Nephron progenitor cell (in vitro differentiated cells): ENCODE measurements around the gene PARN.
A peak's percentile ranks its signal among the peaks of the same experiment; 100 is the strongest.

Source experiments
- DNase-seq: peaks from one replicate; pipeline ENCODE4 v3.0.0; 2021
- H3K27ac Mint-ChIP-seq: 2 replicates; pipeline ENCODE4 v1.8.0; 2021; ENCODE audit warnings: mild to moderate bottlenecking, moderate library complexity, mixed read lengths
- H3K27me3 Mint-ChIP-seq: 2 replicates; pipeline ENCODE4 v1.8.0; 2021; ENCODE audit warnings: mild to moderate bottlenecking, low read depth, mixed read lengths; ENCODE audit not compliant: poor library complexity
- H3K36me3 Mint-ChIP-seq: 2 replicates; pipeline ENCODE4 v1.8.0; 2021; ENCODE audit warnings: low read depth, mixed read lengths
- H3K4me1 Mint-ChIP-seq: 2 replicates; pipeline ENCODE4 v1.8.0; 2021; ENCODE audit warnings: mixed read lengths
- H3K4me3 Mint-ChIP-seq: 2 replicates; pipeline ENCODE4 v1.8.0; 2021; ENCODE audit warnings: mild to moderate bottlenecking, moderate library complexity, mixed read lengths
- H3K9me3 Mint-ChIP-seq: 2 replicates; pipeline ENCODE4 v1.8.0; 2021; ENCODE audit warnings: mild to moderate bottlenecking, moderate library complexity, mixed read lengths
- TF ChIP-seq, protein P1 (sequence below): fragments of 200-600 bp; sonication (generic); IDR thresholded peaks from 2 replicates; pipeline ENCODE4 v1.5.0; 2021; ENCODE audit warnings: antibody characterized with exemption

The PARN gene

DNA sequence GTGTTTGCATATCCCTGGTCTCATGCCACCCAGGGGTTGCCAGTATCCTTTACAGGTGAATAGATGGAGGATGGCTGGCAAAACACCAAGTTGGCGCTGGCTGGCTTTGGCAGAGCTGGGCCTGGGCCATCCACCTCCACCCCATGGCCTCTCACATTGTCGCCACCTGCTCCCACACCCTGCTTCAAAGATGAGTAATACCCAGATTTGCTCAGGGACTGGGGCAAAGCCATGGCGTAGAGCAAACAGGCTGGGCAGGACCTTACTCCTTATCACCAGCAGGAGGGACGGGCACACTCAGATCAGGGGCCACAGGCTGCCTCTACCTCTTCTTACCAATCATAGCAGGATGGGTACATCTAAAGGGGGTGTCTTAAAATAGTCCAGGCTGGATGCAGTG is 39.7 kb upstream of the PARN start:
- DNase-seq, result no peak
- TF ChIP-seq, protein P1, sequence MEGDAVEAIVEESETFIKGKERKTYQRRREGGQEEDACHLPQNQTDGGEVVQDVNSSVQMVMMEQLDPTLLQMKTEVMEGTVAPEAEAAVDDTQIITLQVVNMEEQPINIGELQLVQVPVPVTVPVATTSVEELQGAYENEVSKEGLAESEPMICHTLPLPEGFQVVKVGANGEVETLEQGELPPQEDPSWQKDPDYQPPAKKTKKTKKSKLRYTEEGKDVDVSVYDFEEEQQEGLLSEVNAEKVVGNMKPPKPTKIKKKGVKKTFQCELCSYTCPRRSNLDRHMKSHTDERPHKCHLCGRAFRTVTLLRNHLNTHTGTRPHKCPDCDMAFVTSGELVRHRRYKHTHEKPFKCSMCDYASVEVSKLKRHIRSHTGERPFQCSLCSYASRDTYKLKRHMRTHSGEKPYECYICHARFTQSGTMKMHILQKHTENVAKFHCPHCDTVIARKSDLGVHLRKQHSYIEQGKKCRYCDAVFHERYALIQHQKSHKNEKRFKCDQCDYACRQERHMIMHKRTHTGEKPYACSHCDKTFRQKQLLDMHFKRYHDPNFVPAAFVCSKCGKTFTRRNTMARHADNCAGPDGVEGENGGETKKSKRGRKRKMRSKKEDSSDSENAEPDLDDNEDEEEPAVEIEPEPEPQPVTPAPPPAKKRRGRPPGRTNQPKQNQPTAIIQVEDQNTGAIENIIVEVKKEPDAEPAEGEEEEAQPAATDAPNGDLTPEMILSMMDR, result no peak
- Mint-ChIP-seq H3K27me3 (peaks cover 6% of the 10 kb centered on the region), H3K27ac (no peak overlapping the region), H3K9me3 (no peaks in the 10 kb centered on the region), H3K36me3 (peaks cover 43% of the 10 kb centered on the region), H3K4me1 (peaks cover 10% of the 10 kb centered on the region), H3K4me3 (no peak overlapping the region)

DNA sequence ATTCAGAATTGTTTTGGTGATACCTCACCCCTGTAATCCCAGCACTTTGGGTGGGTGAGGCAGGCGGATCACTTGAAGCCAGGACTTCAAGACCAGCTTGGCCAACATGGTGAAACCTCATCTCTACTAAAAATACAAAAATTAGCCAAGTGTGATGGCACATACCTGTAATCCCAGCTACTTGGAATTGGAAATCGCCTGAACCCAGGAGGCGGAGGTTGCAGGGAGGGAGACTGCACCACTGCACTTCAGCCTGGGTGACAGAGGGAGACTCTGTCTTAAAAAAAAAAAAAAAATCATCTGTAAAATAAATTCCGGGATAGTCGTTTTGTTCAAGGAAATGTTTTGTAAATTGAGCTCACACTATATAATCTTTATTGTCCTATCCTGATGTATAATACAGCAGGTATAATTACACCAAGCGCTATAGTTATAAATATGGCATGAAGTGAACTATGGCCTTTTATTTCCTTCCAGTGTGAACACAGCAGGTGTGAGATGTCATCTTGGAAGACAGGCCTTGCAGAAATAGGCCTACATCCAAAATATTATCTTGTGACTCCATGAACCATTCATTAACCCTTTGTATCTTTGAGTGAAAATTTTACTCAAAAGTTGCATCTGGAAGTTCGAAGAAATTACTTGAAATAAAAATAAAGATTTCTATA is 38.6 kb upstream of the PARN start:
- Mint-ChIP-seq H3K4me1 (peaks cover 10% of the 10 kb centered on the region), H3K9me3 (no peaks in the 10 kb centered on the region), H3K27me3 (peaks cover 3% of the 10 kb centered on the region), H3K27ac (peak overlapping the region; percentile 66), H3K36me3 (peaks cover 54% of the 10 kb centered on the region), H3K4me3 (no peak overlapping the region)
- no peak for DNase-seq
- TF ChIP-seq, protein P1, result no peak

DNA sequence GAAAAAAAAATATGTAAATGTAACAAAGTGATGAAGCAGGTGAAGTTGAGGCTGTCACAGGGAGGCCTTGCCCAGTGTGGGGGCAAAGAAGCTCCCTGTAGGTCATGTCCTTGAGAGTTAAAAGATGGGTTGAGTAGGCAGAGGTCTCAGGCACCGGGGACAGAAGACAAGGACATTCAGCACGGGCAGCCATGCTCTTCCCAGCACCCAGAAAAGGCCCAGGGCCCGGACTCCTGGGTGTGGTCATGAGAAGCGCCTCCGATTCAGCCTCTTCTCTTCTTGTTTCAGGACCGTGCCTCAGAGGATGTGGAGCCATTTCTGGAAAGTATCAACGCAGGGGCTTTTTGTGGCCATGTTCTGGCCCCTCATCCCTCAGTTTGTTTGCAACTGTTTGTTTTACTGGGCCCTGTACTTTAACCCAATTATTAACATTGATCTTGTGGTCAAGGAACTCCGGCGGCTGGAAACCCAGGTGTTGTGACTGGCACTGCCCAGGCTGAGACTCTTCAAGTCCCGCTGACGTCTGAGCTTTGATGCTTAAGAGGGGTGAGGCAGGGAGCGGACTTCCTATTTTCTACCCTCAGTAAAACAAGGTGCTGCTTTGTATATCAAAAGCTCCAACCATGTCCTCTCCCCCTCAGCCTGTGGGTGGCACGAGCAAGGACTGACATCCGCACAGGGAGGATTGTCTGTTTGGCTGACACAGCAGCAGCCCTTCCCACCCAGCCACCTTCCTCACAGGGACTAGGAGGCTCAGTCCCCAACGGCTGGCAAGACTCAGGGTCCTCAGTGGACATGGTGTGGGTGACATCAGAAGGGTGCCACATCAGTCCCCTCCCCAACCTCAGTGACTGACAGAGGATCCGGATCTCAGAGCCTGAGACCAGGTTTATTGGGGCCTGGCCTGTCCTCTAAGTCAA is 37.5 kb upstream of the PARN start:
- TF ChIP-seq, protein P1, result no peak
- no peak overlapping the region for H3K4me3 Mint-ChIP-seq
- peaks cover 3% of the 10 kb centered on the region for H3K27me3 Mint-ChIP-seq
- peaks cover 60% of the 10 kb centered on the region for H3K36me3 Mint-ChIP-seq
- peaks cover 8% of the 10 kb centered on the region for H3K4me1 Mint-ChIP-seq
- no peaks in the 10 kb centered on the region for H3K9me3 Mint-ChIP-seq
- peak overlapping the region; percentile 66 for H3K27ac Mint-ChIP-seq
- no peak for DNase-seq

DNA sequence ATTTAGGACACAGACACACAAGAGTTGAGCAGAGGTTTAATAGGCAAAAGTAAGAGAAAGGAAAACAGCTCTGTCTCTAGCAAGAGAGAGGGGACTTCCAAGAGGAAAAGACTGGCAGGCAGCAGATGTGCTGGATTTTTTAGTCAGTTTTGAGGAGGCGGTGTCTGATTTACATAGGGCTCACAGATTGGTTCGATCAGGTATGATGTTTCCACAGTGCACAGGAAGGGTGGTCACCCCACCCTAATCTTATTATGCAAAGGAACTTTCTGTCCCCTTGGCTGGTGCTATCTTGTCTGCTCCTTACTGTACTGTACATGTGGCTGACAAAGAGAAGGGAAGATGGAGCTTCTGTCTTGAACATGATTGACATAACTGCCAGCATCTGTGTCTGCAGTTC is 28.0 kb upstream of the PARN start:
- no peak overlapping the region for H3K4me3 Mint-ChIP-seq
- TF ChIP-seq, protein P1, result no peak
- no peak for DNase-seq
- no peaks in the 10 kb centered on the region for H3K4me1 Mint-ChIP-seq
- no peaks in the 10 kb centered on the region for H3K9me3 Mint-ChIP-seq
- H3K27ac Mint-ChIP-seq, result peak overlapping the region; percentile 77
- peaks cover 2% of the 10 kb centered on the region for H3K27me3 Mint-ChIP-seq
- H3K36me3 Mint-ChIP-seq, result peaks cover 69% of the 10 kb centered on the region

DNA sequence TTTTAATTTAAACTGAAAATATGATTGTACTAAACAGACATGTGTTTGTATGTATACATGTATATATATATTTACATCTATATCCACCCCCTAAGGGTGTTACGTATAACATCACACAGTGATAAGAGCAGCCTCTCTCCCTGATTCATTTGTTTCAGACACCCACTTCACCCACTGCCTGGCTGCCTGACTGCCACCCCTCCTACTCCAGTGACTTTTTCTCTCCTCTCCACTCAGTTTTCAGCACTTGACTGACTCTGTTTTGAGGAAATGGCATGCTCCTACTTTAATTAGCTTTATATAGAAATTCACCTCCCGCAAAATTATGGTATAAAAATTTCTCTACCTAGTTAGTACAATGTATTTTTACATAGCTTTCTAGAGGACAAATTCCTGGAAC is 22.7 kb upstream of the PARN start:
- Mint-ChIP-seq H3K9me3 (no peaks in the 10 kb centered on the region), H3K27ac (peak overlapping the region; percentile 13), H3K4me3 (no peak overlapping the region), H3K4me1 (no peaks in the 10 kb centered on the region), H3K27me3 (no peaks in the 10 kb centered on the region), H3K36me3 (peaks cover 68% of the 10 kb centered on the region)
- TF ChIP-seq, protein P1, result no peak
- DNase-seq, result no peak
